ENCODE results near the gene TTC17. TPM values are rescaled to one million over a fixed set of nuclear protein-coding genes. Genes with fewer than 3 reads are reported as not detected.
A peak's percentile ranks its signal among the peaks of the same experiment; 100 is the strongest.

The TTC17 gene
- total RNA-seq, 1 donor from 2014 or later = 56.7 TPM

GRCh38 chr11:43518408-43519160 lies 159.9 kb downstream of the TTC17 start:
- Mint-ChIP-seq H3K4me1 (ENCODE audit: low read depth, unreplicated experiment) (peaks cover 17% of the 10 kb centered on the region), H3K27me3 (ENCODE audit: low read depth, unreplicated experiment) (peaks cover 7% of the 10 kb centered on the region), H3K4me3 (ENCODE audit: unreplicated experiment) (no peak overlapping the region), H3K9me3 (ENCODE audit: unreplicated experiment) (peaks cover 8% of the 10 kb centered on the region), H3K36me3 (ENCODE audit: low read depth, unreplicated experiment) (peaks cover 2% of the 10 kb centered on the region), H3K27ac (ENCODE audit: unreplicated experiment) (peak overlapping the region; percentile 82)
- DNase-seq (ENCODE audit: low read depth) (no peak), FAIRE-seq (no peak)
- H3K4me1 ChIP-seq (ENCODE audit: insufficient read depth, low read length) = no peaks in the 10 kb centered on the region
- H3K36me3 ChIP-seq (ENCODE audit: insufficient read depth, low read length) = no peaks in the 10 kb centered on the region
- H3K27ac ChIP-seq (ENCODE audit: low read depth, low read length) = no peak overlapping the region
- H3K9me3 ChIP-seq (ENCODE audit: insufficient read depth, low read depth, low read length) = no peaks in the 10 kb centered on the region
- no peaks in the 10 kb centered on the region for H3K27me3 ChIP-seq (ENCODE audit: insufficient read depth, low read length)
- no peak for TF ChIP-seq EZH2 (IDR thresholded peaks at IDR 0.05; ENCODE audit: insufficient read depth, low read length)
- TF ChIP-seq CTCF (IDR thresholded peaks at IDR 0.05; ENCODE audit: insufficient read depth, low read depth, low read length) = no peak
- no peaks in the 10 kb centered on the region for H4K20me1 ChIP-seq (ENCODE audit: insufficient read depth, low read length)
- H3K4me3 ChIP-seq (ENCODE audit: insufficient read depth, low read depth, low read length) = no peak overlapping the region
- no peak overlapping the region for H2AFZ ChIP-seq (ENCODE audit: low read depth, low read length)
- H3K79me2 ChIP-seq (ENCODE audit: insufficient read depth, low read length) = no peaks in the 10 kb centered on the region
- no peak overlapping the region for H3K9ac ChIP-seq (ENCODE audit: low read length)
- H3K4me2 ChIP-seq (ENCODE audit: low read length) = no peak overlapping the region

DNA sequence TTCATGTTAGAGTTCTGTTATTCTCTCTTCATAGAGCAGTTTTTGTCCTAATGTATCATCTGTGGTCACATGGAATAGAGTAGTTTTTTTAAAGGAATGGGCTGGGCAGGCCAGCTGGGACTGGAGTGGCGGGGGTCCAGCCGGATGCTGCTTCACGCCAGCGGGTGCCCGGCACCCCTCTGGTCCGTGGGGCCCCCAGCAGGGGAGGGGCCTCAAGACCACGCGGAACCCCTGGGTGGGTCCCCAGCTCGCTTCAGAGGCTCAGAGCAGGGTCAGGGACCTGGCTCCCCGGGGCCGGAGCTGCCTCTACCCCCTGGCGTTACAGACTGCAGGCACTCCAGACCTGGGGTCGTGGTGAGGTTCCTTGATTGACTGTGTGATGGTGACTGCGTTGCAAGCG lies 162.8 kb downstream of the TTC17 start:
- Histone ChIP-seq H3K4me3 (ENCODE audit: insufficient read depth, low read depth, low read length) (no peak overlapping the region), H3K9me3 (ENCODE audit: insufficient read depth, low read depth, low read length) (no peaks in the 10 kb centered on the region), H3K4me1 (ENCODE audit: insufficient read depth, low read length) (no peaks in the 10 kb centered on the region), H4K20me1 (ENCODE audit: insufficient read depth, low read length) (no peaks in the 10 kb centered on the region), H3K27me3 (ENCODE audit: insufficient read depth, low read length) (peaks cover 5% of the 10 kb centered on the region), H3K36me3 (ENCODE audit: insufficient read depth, low read length) (no peaks in the 10 kb centered on the region), H3K4me2 (ENCODE audit: low read length) (no peak overlapping the region), H3K79me2 (ENCODE audit: insufficient read depth, low read length) (no peaks in the 10 kb centered on the region), H2AFZ (ENCODE audit: low read depth, low read length) (no peak overlapping the region), H3K27ac (ENCODE audit: low read depth, low read length) (no peak overlapping the region), H3K9ac (ENCODE audit: low read length) (no peak overlapping the region)
- H3K4me3 Mint-ChIP-seq (ENCODE audit: unreplicated experiment) = no peak overlapping the region
- peaks cover 2% of the 10 kb centered on the region for H3K36me3 Mint-ChIP-seq (ENCODE audit: low read depth, unreplicated experiment)
- peaks cover 8% of the 10 kb centered on the region for H3K9me3 Mint-ChIP-seq (ENCODE audit: unreplicated experiment)
- no peak for FAIRE-seq
- H3K4me1 Mint-ChIP-seq (ENCODE audit: low read depth, unreplicated experiment) = peaks cover 17% of the 10 kb centered on the region
- peaks cover 8% of the 10 kb centered on the region for H3K27me3 Mint-ChIP-seq (ENCODE audit: low read depth, unreplicated experiment)
- no peak for DNase-seq (ENCODE audit: low read depth)
- no peak overlapping the region for H3K27ac Mint-ChIP-seq (ENCODE audit: unreplicated experiment)
- TF ChIP-seq CTCF (IDR thresholded peaks at IDR 0.05; ENCODE audit: insufficient read depth, low read depth, low read length) (no peak), EZH2 (IDR thresholded peaks at IDR 0.05; ENCODE audit: insufficient read depth, low read length) (no peak)

DNA sequence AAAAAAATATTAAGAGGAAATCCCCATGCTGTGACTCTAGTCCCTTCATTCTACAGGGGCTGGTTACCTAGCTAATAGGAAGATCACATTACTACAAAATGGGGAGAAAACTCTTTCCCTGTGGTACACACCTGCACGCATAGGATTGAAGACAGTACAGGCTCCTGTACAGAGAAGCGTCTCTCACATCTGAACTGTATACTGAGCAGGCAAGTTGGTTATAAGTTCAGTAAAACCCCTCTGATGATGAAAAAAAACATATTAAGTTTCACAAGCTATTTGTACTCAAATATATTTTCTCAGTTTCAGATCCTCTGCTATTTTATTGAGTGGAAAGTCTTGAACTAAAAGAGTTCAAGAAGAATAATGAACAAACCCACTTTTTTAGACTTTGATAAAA lies 164.9 kb downstream of the TTC17 start:
- no peak overlapping the region for H3K9ac ChIP-seq (ENCODE audit: low read length)
- H3K4me3 Mint-ChIP-seq (ENCODE audit: unreplicated experiment) = no peak overlapping the region
- no peak overlapping the region for H3K27ac ChIP-seq (ENCODE audit: low read depth, low read length)
- FAIRE-seq = no peak
- H3K4me1 ChIP-seq (ENCODE audit: insufficient read depth, low read length) = no peaks in the 10 kb centered on the region
- H3K79me2 ChIP-seq (ENCODE audit: insufficient read depth, low read length) = no peaks in the 10 kb centered on the region
- H3K27me3 ChIP-seq (ENCODE audit: insufficient read depth, low read length) = peaks cover 5% of the 10 kb centered on the region
- H3K36me3 ChIP-seq (ENCODE audit: insufficient read depth, low read length) = no peaks in the 10 kb centered on the region
- H3K9me3 Mint-ChIP-seq (ENCODE audit: unreplicated experiment) = peaks cover 11% of the 10 kb centered on the region
- H3K4me2 ChIP-seq (ENCODE audit: low read length) = no peak overlapping the region
- peaks cover 9% of the 10 kb centered on the region for H3K27me3 Mint-ChIP-seq (ENCODE audit: low read depth, unreplicated experiment)
- no peak overlapping the region for H3K4me3 ChIP-seq (ENCODE audit: insufficient read depth, low read depth, low read length)
- no peak for DNase-seq (ENCODE audit: low read depth)
- H3K27ac Mint-ChIP-seq (ENCODE audit: unreplicated experiment) = no peak overlapping the region
- no peaks in the 10 kb centered on the region for H3K9me3 ChIP-seq (ENCODE audit: insufficient read depth, low read depth, low read length)
- TF ChIP-seq CTCF (IDR thresholded peaks at IDR 0.05; ENCODE audit: insufficient read depth, low read depth, low read length) (no peak), EZH2 (IDR thresholded peaks at IDR 0.05; ENCODE audit: insufficient read depth, low read length) (no peak)
- no peak overlapping the region for H2AFZ ChIP-seq (ENCODE audit: low read depth, low read length)
- H3K36me3 Mint-ChIP-seq (ENCODE audit: low read depth, unreplicated experiment) = peaks cover 2% of the 10 kb centered on the region
- H3K4me1 Mint-ChIP-seq (ENCODE audit: low read depth, unreplicated experiment) = peaks cover 5% of the 10 kb centered on the region
- no peaks in the 10 kb centered on the region for H4K20me1 ChIP-seq (ENCODE audit: insufficient read depth, low read length)

Data from astrocyte (in vitro differentiated cells and primary cell).